Stimulated activated CD4-positive, alpha-beta T cell treated with anti-CD3 and anti-CD28 coated beads, Interleukin-1b, Interleukin-23, amount 100 ng/mL, for 1 hour (primary cell): Measurements from ENCODE around the gene KLF12.

Experiments
- DNase-seq, 2 donors: peaks; one replicate each; pipeline ENCODE4 v3.0.0-alpha.2; 2020; ENCODE audit warnings: low read depth in 2 of 2

KLF12 gene

GRCh38 chr13:74103970-74104555 lies 30.1 kb downstream of the KLF12 start:
- DNase-seq, result no peak

GRCh38 chr13:74103196-74103595 lies 31.0 kb downstream of the KLF12 start:
- no peak for DNase-seq

GRCh38 chr13:74102691-74103090 lies 31.5 kb downstream of the KLF12 start:
- DNase-seq, result no peak

GRCh38 chr13:74101436-74101835 lies 32.8 kb downstream of the KLF12 start:
- DNase-seq, result no peak

GRCh38 chr13:74098077-74098476 lies 36.1 kb downstream of the KLF12 start:
- no peak for DNase-seq

- DNase-seq, result no peak
Observed at GRCh38 chr13:74097116-74097515, 37.1 kb downstream of the KLF12 start.

- DNase-seq, result no peak
Observed at GRCh38 chr13:74093691-74094090, 40.5 kb downstream of the KLF12 start.

- no peak for DNase-seq
Observed at GRCh38 chr13:74092711-74093110, 41.5 kb downstream of the KLF12 start.

GRCh38 chr13:74090869-74091605 lies 43.2 kb downstream of the KLF12 start:
- DNase-seq, result no peak

- no peak for DNase-seq
Observed at GRCh38 chr13:74090397-74090796, 43.8 kb downstream of the KLF12 start.

- DNase-seq, result no peak
Observed at GRCh38 chr13:74087357-74087756, 46.8 kb downstream of the KLF12 start.
